HepG2 (cell line): ENCODE results near the gene KCNAB2. TPM values are rescaled to one million over a fixed set of nuclear protein-coding genes. Genes with fewer than 3 reads are reported as not detected.
A peak's percentile ranks its signal among the peaks of the same experiment; 100 is the strongest.

Experiments used
- AGO2 ChIP-seq: fragments of 200-400 bp; formaldehyde crosslinking; optimal IDR thresholded peaks from 2 replicates; pipeline ENCODE3; 2017; ENCODE audit warnings: mild to moderate bottlenecking, low read depth, low read length, moderate library complexity
- ATAD3A ChIP-seq: sonication (generic); formaldehyde crosslinking; IDR thresholded peaks from 2 replicates; pipeline ENCODE4 v1.4.0; 2020; ENCODE audit warnings: missing genetic modification reagents
- ATF1 ChIP-seq: IDR thresholded peaks from 2 replicates; pipeline ENCODE4 v1.6.1; 2016; ENCODE audit warnings: mild to moderate bottlenecking, control low read depth
- ATM ChIP-seq: fragments of 450-650 bp; IDR thresholded peaks from 2 replicates; pipeline ENCODE4 v1.7.1; 2017; ENCODE audit warnings: mild to moderate bottlenecking, borderline replicate concordance
- ETV6 ChIP-seq: sonication (generic); formaldehyde crosslinking; conservative IDR thresholded peaks from 2 replicates; pipeline ENCODE4 v1.4.0; 2020; ENCODE audit warnings: missing genetic modification reagents
- FOSL2 ChIP-seq: sonication (generic); formaldehyde crosslinking; IDR thresholded peaks from 2 replicates; pipeline ENCODE4 v1.4.0; 2020; ENCODE audit warnings: missing genetic modification reagents
- GFI1 ChIP-seq: sonication (generic); formaldehyde crosslinking; IDR thresholded peaks from 2 replicates; pipeline ENCODE4 v1.5.0; 2020; ENCODE audit warnings: missing genetic modification reagents, mild to moderate bottlenecking, borderline replicate concordance
- GMEB1 ChIP-seq: sonication (generic); formaldehyde crosslinking; IDR thresholded peaks from 2 replicates; pipeline ENCODE4 v1.5.1; 2020; ENCODE audit warnings: missing genetic modification reagents, mild to moderate bottlenecking, borderline replicate concordance
- MAF1 ChIP-seq: sonication (generic); formaldehyde crosslinking; IDR thresholded peaks from 2 replicates; pipeline ENCODE4 v1.5.0; 2020; ENCODE audit warnings: missing genetic modification reagents, borderline replicate concordance
- MEF2D ChIP-seq: sonication (generic); formaldehyde crosslinking; IDR thresholded peaks from 2 replicates; pipeline ENCODE4 v1.5.1; 2020; ENCODE audit warnings: mild to moderate bottlenecking, missing genetic modification reagents
- MIER2 ChIP-seq: IDR thresholded peaks from 2 replicates; pipeline ENCODE4 v1.6.1; 2016; ENCODE audit warnings: missing biosample characterization, missing genetic modification reagents
- MTA1 ChIP-seq: sonication (generic); formaldehyde crosslinking; IDR thresholded peaks from 2 replicates; pipeline ENCODE4 v1.4.0; 2020; ENCODE audit warnings: missing genetic modification reagents, mild to moderate bottlenecking, borderline replicate concordance
- NFKB2 ChIP-seq: sonication (generic); formaldehyde crosslinking; IDR thresholded peaks from 2 replicates; pipeline ENCODE4 v1.4.0; 2020; ENCODE audit warnings: missing genetic modification reagents, borderline replicate concordance
- PRMT3 ChIP-seq: sonication (generic); formaldehyde crosslinking; IDR thresholded peaks from 2 replicates; pipeline ENCODE4 v1.8.1; 2022; ENCODE audit warnings: low read depth, mild to moderate bottlenecking, moderate library complexity, missing genetic modification reagents, borderline replicate concordance
- RORA ChIP-seq: sonication (generic); formaldehyde crosslinking; IDR thresholded peaks from 2 replicates; pipeline ENCODE4 v1.5.0; 2020; ENCODE audit warnings: mild to moderate bottlenecking, missing genetic modification reagents, moderate library complexity
- SRY ChIP-seq: sonication (generic); formaldehyde crosslinking; IDR thresholded peaks from 2 replicates; pipeline ENCODE4 v1.8.0; 2022; ENCODE audit warnings: mild to moderate bottlenecking, missing genetic modification reagents
- TBP ChIP-seq: sonication (generic); formaldehyde crosslinking; IDR thresholded peaks from 2 replicates; pipeline ENCODE4 v1.5.0; 2020; ENCODE audit warnings: missing genetic modification reagents
- TFDP2 ChIP-seq: sonication (generic); formaldehyde crosslinking; IDR thresholded peaks from 2 replicates; pipeline ENCODE4 v1.4.0; 2020; ENCODE audit warnings: missing genetic modification reagents
- ZFP90 ChIP-seq: sonication (generic); formaldehyde crosslinking; IDR thresholded peaks from 2 replicates; pipeline ENCODE4 v1.8.0; 2022; ENCODE audit warnings: missing genetic modification reagents, mild to moderate bottlenecking, inconsistent platforms, borderline replicate concordance
- ZFX ChIP-seq: sonication (generic); formaldehyde crosslinking; IDR thresholded peaks from 2 replicates; pipeline ENCODE4 v1.4.0; 2020; ENCODE audit warnings: mild to moderate bottlenecking, low read depth, missing genetic modification reagents, moderate library complexity
- ZNF282 ChIP-seq: fragments of 450-650 bp; IDR thresholded peaks from 2 replicates; pipeline ENCODE4 v1.6.1; 2018; ENCODE audit not compliant: partially characterized antibody
- ZNF292 ChIP-seq: sonication (generic); formaldehyde crosslinking; IDR thresholded peaks from 2 replicates; pipeline ENCODE4 v1.8.1; 2022; ENCODE audit warnings: mild to moderate bottlenecking, low read depth, missing genetic modification reagents, borderline replicate concordance
- ZNF3 ChIP-seq: IDR thresholded peaks from 2 replicates; pipeline ENCODE4 v1.7.0; 2017; ENCODE audit warnings: inconsistent platforms
- ZNF317 ChIP-seq: sonication (generic); formaldehyde crosslinking; IDR thresholded peaks from 2 replicates; pipeline ENCODE4 v1.5.0; 2020; ENCODE audit warnings: mild to moderate bottlenecking, missing genetic modification reagents
- ZNF333 ChIP-seq: sonication (generic); formaldehyde crosslinking; IDR thresholded peaks from 2 replicates; pipeline ENCODE4 v1.4.0; 2020; ENCODE audit warnings: mild to moderate bottlenecking, missing genetic modification reagents, borderline replicate concordance
- ZNF335 ChIP-seq: sonication (generic); formaldehyde crosslinking; IDR thresholded peaks from 2 replicates; pipeline ENCODE4 v1.4.0; 2020; ENCODE audit warnings: missing genetic modification reagents
- ZNF674 ChIP-seq: sonication (generic); formaldehyde crosslinking; IDR thresholded peaks from 2 replicates; pipeline ENCODE4 v1.5.0; 2020; ENCODE audit warnings: low read depth, mild to moderate bottlenecking, missing genetic modification reagents
- ZNF747 ChIP-seq: sonication (generic); formaldehyde crosslinking; IDR thresholded peaks from 2 replicates; pipeline ENCODE4 v1.8.1; 2023; ENCODE audit warnings: missing genetic modification reagents, mild to moderate bottlenecking, borderline replicate concordance
- polyA plus RNA-seq, 8 experiments: library from polyadenylated mRNA; depleted of rRNA in 3 of 8; stranded (reverse) in 7 of 8; unstranded in 1 of 8; fragments of >200 nt; fragmentation: Illumina TruSeq in 4 of 8; extraction: Trizol in 4 of 8; gene quantifications; 2 replicates each; pipeline versions ENCODE4 v1.2.1 to v1.2.3, GENCODE V29; 2011 to 2016; ENCODE audit warnings: low read depth in 4 of 8, missing spikeins in 1 of 8, mixed read lengths in 1 of 8; ENCODE audit not compliant: insufficient read depth in 1 of 8
- total RNA-seq, 5 experiments: library from RNA; depleted of rRNA; stranded (reverse); fragments of >200 nt; fragmentation: Illumina TruSeq; extraction: Trizol; gene quantifications; 2 replicates each; pipeline ENCODE4 v1.2.3, GENCODE V29; 2016; ENCODE audit warnings: low read depth in 1 of 5

The KCNAB2 gene
- total and polyA plus RNA-seq, 2 of the 13 experiments (the other 11 are each of a cell fraction or from before 2014, with no cell fraction given): 6.2 to 8.8 TPM

- TF ChIP-seq ZNF674 (CRISPR knock-in tag): no peak
- no peak for TF ChIP-seq GMEB1
- no peak for TF ChIP-seq AGO2
- no peak for TF ChIP-seq ZNF282
- 0 out of 2 replicates have a peak, but pooled peaks have one; percentile 59 for TF ChIP-seq MEF2D (CRISPR knock-in tag)
- no peak; the same call in 1 of the 2 replicates for TF ChIP-seq ZNF317 (CRISPR knock-in tag)
- peak; percentile 66; the same call in 1 of the 2 replicates for TF ChIP-seq ZNF335 (CRISPR knock-in tag)
- peak; percentile 46 for TF ChIP-seq FOSL2 (CRISPR knock-in tag)
- peak; percentile 88 for TF ChIP-seq ZFX (CRISPR knock-in tag)
- TF ChIP-seq TBP: no peak
- TF ChIP-seq NFKB2 (CRISPR knock-in tag): peak; percentile 61; the same call in 1 of the 2 replicates
- no peak for TF ChIP-seq ZNF747
- TF ChIP-seq ATAD3A (CRISPR knock-in tag): no peak
- peak; percentile 62; the same call in 1 of the 2 replicates for TF ChIP-seq MAF1 (CRISPR knock-in tag)
- peak; percentile 81; the same call in 1 of the 2 replicates for TF ChIP-seq ZNF292 (CRISPR knock-in tag)
- TF ChIP-seq GFI1 (CRISPR knock-in tag): no peak
- TF ChIP-seq PRMT3 (CRISPR knock-in tag): 0 out of 2 replicates have a peak, but pooled peaks have one; percentile 31
- TF ChIP-seq ZNF333 (CRISPR knock-in tag): no peak
- TF ChIP-seq MIER2 (CRISPR knock-in tag): no peak
- TF ChIP-seq MTA1 (CRISPR knock-in tag): peak; percentile 64; the same call in 1 of the 2 replicates
- no peak for TF ChIP-seq ATF1 (CRISPR knock-in tag)
- TF ChIP-seq TFDP2 (CRISPR knock-in tag): peak; percentile 78; the same call in 1 of the 2 replicates
- no peak for TF ChIP-seq ZNF3 (CRISPR knock-in tag)
- TF ChIP-seq RORA: no peak
- 0 out of 2 replicates have a peak, but pooled peaks have one; percentile 41 for TF ChIP-seq SRY
- TF ChIP-seq ATM: no peak
- TF ChIP-seq ZFP90 (CRISPR knock-in tag): peak; percentile 83
- no peak for TF ChIP-seq ETV6 (CRISPR knock-in tag)
Measured at GRCh38 chr1:6026095-6026809, 19.4 kb upstream of the KCNAB2 start (continued).
